CD4-positive, alpha-beta T cell treated with Interleukin-21 for 1 hour (primary cell): Measurements from ENCODE around the gene RTL10.

Experiments
- DNase-seq: peaks from one replicate; pipeline ENCODE4 v3.0.0-alpha.2; 2020

Gene RTL10

DNA sequence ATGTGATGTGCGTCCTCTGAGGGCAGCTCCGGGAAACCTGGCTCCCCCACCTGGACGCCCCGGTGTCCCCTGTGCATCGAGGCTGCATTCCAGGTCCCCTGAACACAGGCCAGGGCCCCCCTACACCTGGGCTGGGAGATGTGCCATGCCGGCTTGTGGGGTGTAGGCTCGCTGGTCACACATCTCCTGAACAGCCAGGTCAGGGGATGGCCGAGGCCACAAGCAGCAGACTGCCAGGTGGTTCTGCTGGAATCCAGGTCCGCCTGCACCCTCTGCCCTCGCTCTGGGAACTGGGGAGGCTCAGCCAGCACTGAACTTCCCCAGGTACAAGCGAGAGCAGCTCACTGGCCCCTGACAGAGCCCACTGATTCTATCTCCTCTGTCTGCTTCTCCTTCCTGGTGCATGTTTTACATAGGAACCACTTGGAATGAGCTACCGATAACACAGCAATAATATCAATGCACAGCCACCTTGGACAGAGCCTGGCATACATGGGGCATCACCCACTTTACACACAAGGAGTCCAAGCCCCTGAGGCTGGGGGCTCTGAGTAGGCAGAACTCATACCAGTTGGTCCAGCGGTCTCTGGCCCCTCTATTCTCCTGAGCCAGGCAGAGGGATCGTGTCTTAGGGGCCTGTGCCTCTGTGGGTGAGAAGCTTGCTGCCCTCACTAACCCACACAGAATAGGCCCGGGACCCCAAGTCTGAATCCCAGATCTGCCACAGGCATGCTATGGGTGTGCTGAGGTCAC is 47.3 kb downstream of the RTL10 start:
- no peak for DNase-seq

- DNase-seq: no peak
Observed at GRCh38 chr22:19806213-19807160, 48.2 kb downstream of the RTL10 start.

- DNase-seq: no peak
Observed at GRCh38 chr22:19805821-19806212, 48.9 kb downstream of the RTL10 start.
